HG02763 (cell line): ENCODE data around the gene STOX1.
"Not testable (repeated sequence)": the region's sequence is repeated elsewhere in the genome, so short reads cannot be mapped to it uniquely, and the experiment has no call there.

Experiments used
- ATAC-seq: cut with Tn5 transposase; IDR thresholded peaks from one replicate; pipeline ENCODE4 v1.9.1; 2021; ENCODE audit warnings: mild to moderate bottlenecking, moderate library complexity; ENCODE audit not compliant: unreplicated experiment

STOX1 gene, protein sequence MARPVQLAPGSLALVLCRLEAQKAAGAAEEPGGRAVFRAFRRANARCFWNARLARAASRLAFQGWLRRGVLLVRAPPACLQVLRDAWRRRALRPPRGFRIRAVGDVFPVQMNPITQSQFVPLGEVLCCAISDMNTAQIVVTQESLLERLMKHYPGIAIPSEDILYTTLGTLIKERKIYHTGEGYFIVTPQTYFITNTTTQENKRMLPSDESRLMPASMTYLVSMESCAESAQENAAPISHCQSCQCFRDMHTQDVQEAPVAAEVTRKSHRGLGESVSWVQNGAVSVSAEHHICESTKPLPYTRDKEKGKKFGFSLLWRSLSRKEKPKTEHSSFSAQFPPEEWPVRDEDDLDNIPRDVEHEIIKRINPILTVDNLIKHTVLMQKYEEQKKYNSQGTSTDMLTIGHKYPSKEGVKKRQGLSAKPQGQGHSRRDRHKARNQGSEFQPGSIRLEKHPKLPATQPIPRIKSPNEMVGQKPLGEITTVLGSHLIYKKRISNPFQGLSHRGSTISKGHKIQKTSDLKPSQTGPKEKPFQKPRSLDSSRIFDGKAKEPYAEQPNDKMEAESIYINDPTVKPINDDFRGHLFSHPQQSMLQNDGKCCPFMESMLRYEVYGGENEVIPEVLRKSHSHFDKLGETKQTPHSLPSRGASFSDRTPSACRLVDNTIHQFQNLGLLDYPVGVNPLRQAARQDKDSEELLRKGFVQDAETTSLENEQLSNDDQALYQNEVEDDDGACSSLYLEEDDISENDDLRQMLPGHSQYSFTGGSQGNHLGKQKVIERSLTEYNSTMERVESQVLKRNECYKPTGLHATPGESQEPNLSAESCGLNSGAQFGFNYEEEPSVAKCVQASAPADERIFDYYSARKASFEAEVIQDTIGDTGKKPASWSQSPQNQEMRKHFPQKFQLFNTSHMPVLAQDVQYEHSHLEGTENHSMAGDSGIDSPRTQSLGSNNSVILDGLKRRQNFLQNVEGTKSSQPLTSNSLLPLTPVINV

DNA sequence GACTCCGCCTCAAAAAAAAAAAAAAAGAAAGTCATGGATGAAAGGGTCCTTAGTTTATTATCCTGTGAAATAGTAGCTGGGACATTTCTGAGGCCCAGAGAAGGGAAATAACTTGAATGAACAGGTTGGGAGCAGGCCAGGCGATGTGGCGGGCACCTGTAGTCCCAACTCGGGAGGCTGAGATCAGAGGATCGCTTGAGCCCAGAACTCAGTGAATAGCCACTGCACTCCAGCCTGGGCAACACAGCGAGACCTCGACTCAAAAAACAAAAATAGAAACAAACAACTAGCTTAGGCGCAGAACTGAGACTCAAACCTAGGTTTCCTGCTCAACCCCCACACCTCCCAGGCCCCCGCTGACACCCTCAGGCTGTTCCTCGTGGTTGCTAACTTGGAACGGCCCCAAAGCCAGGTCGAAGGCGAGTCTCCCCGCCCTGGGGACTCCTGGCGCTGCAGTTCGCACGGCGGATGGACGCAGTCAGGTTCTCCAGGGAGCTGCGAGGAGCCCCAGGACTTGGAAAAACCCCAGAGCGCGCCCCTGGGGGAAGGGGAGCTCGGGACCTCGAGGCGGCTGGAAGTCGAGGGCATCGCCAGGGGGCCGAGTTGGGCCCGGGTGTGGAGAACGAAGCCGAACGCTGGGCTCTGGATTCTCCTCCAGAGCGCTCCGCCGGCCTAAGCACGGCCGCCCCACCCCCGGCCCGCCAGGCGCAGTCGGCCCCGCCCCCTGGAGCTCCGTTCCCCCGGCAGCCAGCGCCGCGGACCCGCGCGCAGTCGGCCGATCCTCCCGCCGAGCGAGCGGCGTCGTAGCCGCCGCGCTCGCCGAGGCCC, at the start of gene STOX1:
Gene STOX1, plus strand, starts transcription at position 768 of the 828 bp plus-strand sequence. CDS start 93 bp downstream, outside the sequence.
- ATAC-seq = peak; percentile 72

GRCh38 chr10:68781613-68782574, 45.4 kb upstream of the STOX1 start:
- ATAC-seq = no peak

DNA sequence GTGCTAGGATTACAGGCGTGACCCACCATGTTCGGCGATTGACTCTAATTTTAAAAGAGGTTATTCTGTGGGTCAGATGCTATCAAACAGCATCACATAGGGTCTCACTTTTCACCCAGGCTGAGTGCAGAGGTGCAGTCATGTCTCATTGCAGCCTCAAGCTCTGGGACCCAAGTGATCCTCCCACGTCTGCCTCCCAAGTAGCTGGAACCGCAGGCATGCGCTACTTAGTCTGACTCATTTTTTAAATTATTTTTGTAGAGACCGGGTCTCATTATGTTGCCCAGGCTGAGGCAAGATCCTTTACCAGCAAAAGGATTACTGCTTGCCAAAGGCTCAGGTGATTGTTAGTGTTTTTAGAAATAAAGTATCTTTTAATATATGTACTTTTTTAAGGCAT, 42.9 kb upstream of the STOX1 start:
- ATAC-seq = no peak

DNA sequence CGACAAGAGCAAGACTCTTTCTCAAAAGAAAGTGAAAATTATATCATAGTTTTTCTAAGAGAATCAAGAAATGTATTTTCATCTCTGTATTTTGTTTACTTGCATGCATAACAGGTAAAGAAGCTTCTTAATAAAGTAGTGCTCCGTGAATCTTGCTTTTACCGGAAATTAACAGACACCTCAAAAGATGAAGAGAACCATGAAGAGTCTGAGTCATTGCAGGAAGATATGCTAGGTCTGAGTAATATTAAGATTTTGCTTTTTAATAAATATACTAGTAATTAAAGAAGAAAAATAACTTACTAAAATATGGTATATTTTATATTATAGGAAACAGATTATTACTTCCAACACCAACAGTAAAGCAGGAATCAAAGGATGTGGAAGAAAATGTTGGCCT, 39.5 kb upstream of the STOX1 start:
- ATAC-seq = no peak

DNA sequence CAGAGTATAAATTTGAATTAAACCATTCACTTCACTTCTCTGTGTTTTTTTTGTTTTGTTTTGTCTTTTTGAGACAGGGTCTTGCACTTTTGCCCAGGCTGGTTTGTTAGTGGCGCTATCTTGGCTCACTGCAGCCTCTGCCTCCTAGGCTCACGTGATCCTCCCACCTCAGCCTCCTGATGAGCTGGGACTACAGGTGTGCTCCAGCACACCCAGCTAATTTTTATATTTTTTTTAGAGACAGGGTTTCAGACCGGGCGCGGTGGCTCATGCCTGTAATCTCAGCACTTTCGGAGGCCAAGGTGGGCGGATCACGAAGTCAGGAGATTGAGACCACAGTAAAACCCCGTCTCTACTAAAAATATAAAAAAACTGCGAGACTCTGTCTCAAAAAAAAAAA, 36.9 kb upstream of the STOX1 start:
- ATAC-seq = no peak

- no peak for ATAC-seq
These were observed 35.2 kb upstream of the STOX1 start for GRCh38 chr10:68792115-68792514.

- ATAC-seq = no peak
These were observed 31.3 kb upstream of the STOX1 start for GRCh38 chr10:68795886-68796532.

GRCh38 chr10:68796605-68797004, 30.7 kb upstream of the STOX1 start:
- no peak for ATAC-seq

- no peak for ATAC-seq
These were observed 27.1 kb upstream of the STOX1 start for GRCh38 chr10:68800211-68800610.

DNA sequence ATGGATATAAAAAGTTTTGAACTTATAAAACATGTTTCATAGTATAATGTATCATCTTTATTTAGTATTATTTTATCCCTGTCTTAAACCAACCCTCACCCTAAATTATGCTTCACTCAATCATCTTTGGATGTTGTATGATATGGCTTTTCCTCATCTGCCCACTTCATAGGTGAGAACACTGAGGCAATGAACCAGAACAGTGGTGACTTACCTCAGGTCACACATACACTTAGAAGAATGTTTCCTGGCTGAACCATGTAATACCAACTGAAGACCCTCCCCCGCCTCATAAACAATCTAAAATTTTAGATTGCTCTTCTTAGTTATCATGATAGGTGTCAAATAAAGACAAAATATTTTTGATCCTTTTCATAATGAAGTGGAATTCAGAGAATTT, 22.6 kb upstream of the STOX1 start:
- no peak for ATAC-seq

GRCh38 chr10:68810830-68811229, 16.5 kb upstream of the STOX1 start:
- not testable (repeated sequence) for ATAC-seq

DNA sequence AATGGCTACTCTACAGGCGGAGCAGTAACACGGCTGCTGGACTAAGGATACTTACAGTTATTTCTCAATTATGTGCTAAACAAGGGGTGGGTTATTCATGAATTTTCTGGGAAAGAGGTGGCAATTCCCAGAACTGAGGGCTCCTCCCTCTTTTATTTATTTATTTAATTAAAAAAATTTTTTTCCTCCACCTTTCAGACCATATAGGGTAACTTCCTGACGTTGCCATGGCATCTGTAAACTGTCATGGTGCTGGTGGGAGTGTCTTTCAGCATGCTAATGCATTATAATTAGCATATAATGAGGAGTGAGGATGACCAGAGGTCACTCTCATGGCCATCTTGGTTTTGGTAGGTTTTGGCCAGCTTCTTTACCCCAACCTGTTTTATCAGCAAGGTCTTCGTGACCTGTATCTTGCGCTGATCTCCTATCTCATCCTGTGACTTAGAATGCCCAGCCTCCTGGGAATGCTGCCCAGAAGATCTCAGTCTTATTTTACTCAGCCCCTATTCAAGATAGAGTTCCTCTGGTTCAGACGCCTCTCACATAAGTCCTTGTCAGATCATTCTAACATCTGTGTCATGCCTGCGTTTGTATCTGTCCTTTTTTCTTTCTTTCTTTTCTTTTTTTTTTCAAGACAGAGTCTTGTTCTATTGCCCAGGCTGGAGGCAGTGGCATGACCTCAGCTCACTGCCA, 15.9 kb upstream of the STOX1 start:
- ATAC-seq = no peak

GRCh38 chr10:68812420-68812819, 14.9 kb upstream of the STOX1 start:
- ATAC-seq = no peak

GRCh38 chr10:68813559-68813958, 13.8 kb upstream of the STOX1 start:
- ATAC-seq = no peak

- ATAC-seq = no peak
These were observed 10.4 kb upstream of the STOX1 start for GRCh38 chr10:68816796-68817412.

- ATAC-seq = not testable (repeated sequence)
These were observed 7.0 kb upstream of the STOX1 start for GRCh38 chr10:68820359-68820758.

DNA sequence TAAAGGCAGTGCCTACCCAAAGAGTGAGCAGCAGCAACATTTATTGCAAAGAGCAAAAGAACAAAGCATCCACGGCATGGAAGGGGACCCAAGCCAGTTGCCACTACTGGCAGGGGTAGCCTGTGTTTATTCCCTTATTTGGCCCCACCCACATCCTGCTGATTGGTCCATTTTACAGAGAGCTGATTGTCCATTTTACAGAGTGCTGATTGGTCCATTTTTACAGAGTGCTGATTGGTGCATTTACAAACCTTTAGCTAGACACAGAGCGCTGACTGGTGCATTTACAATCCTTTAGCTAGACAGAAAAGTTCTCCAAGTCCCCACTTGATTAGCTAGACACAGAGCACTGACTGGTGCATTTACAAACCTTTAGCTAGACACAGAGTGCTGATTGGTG, 4.7 kb upstream of the STOX1 start:
- not testable (repeated sequence) for ATAC-seq

DNA sequence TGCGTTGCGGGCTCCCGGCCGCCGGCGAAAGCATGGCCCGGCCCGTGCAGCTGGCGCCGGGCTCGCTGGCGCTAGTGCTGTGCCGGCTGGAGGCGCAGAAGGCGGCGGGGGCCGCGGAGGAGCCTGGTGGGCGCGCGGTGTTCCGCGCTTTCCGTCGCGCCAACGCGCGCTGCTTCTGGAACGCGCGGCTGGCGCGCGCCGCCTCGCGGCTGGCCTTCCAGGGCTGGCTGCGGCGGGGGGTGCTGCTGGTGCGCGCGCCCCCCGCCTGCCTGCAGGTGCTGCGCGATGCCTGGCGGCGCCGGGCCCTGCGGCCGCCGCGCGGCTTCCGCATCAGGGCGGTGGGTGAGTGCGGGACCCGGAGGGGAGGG, 245 bp downstream of the STOX1 start:
- ATAC-seq = peak; percentile 26
